A673 (cell line): Measurements from ENCODE around the gene GPR31. TPM values are rescaled to one million over a fixed set of nuclear protein-coding genes. Genes with fewer than 3 reads are reported as not detected.

ENCODE experiments used
- BruUV-seq: library from RNA; stranded (reverse); fragments of 400-500 nt; replicated peaks from 2 replicates; lab custom pipeline; 2021; lab: Mats Ljungman, UMichigan
- CTCF ChIA-PET: fragments of 300-600 bp; sonication (Branson Sonifier 250); formaldehyde crosslinking; loops from one replicate; lab custom pipeline; 2022; ENCODE audit warnings: antibody characterized with exemption; lab: Charles Lee
- POLR2A ChIA-PET: fragments of 300-600 bp; sonication (Branson Sonifier 250); formaldehyde crosslinking; loops from one replicate; lab custom pipeline; 2022; ENCODE audit warnings: antibody characterized with exemption; ENCODE audit not compliant: low non-redundant PET; lab: Charles Lee
- DNase-seq: peaks from one replicate; pipeline ENCODE4 v3.0.0-alpha.2; 2015; ENCODE audit warnings: low spot score
- H3K27ac ChIP-seq: fragments of 200-600 bp; sonication (generic); 2 replicates; pipeline ENCODE4 v1.5.1; 2016; ENCODE audit warnings: mixed run types, low read depth, mild to moderate bottlenecking, mixed read lengths, antibody characterized with exemption, low read length; ENCODE audit not compliant: poor library complexity, severe bottlenecking
- H3K27me3 ChIP-seq: fragments of 200-600 bp; sonication (generic); replicated peaks from 2 replicates; pipeline ENCODE4 v1.6.1; 2017; ENCODE audit warnings: mixed run types, low read depth, mild to moderate bottlenecking, mixed read lengths, antibody characterized with exemption, low read length; ENCODE audit not compliant: insufficient read depth, poor library complexity
- H3K36me3 ChIP-seq: fragments of 200-600 bp; sonication (generic); 2 replicates; pipeline ENCODE4 v1.6.1; 2016; ENCODE audit warnings: mixed run types, mild to moderate bottlenecking, mixed read lengths, antibody characterized with exemption, low read length; ENCODE audit not compliant: insufficient read depth, poor library complexity, severe bottlenecking
- H3K4me1 ChIP-seq: fragments of 200-600 bp; sonication (generic); 2 replicates; pipeline ENCODE4 v1.6.1; 2017; ENCODE audit warnings: mixed run types, mild to moderate bottlenecking, mixed read lengths, antibody characterized with exemption, low read length; ENCODE audit not compliant: insufficient read depth, poor library complexity, severe bottlenecking
- H3K4me3 ChIP-seq: fragments of 200-600 bp; sonication (generic); 2 replicates; pipeline ENCODE4 v1.5.1; 2016; ENCODE audit warnings: low read depth, mixed run types, mild to moderate bottlenecking, mixed read lengths, low read length; ENCODE audit not compliant: poor library complexity, severe bottlenecking
- H3K9me3 ChIP-seq: fragments of 200-600 bp; sonication (generic); 2 replicates; pipeline ENCODE4 v1.6.1; 2016; ENCODE audit warnings: mixed run types, low read depth, mild to moderate bottlenecking, mixed read lengths, antibody characterized with exemption, low read length; ENCODE audit not compliant: poor library complexity, severe bottlenecking
- CTCF ChIP-seq: fragments of 300-800, 200-600 bp; sonication (generic); conservative IDR thresholded peaks from 2 replicates; pipeline ENCODE4 v1.5.1; 2017; ENCODE audit warnings: low read depth, mild to moderate bottlenecking, antibody characterized with exemption, low read length, moderate library complexity, mixed read lengths
- EZH2 ChIP-seq: fragments of 200-600 bp; sonication (generic); IDR thresholded peaks from 2 replicates; pipeline ENCODE4 v1.6.1; 2017; ENCODE audit warnings: borderline replicate concordance, low read depth, mild to moderate bottlenecking, mixed read lengths, antibody characterized with exemption, low read length; ENCODE audit not compliant: poor library complexity, severe bottlenecking
- intact Hi-C: fragments of 100-400 bp; cut with micrococcal nuclease; formaldehyde crosslinking; loops from one replicate; pipeline ENCODE4 v1.10.0; 2022; ENCODE audit not compliant: unreplicated experiment
- total RNA-seq: library from RNA; stranded (reverse); gene quantifications from 2 replicates; pipeline ENCODE4 v1.2.3, GENCODE V29; 2021

The GPR31 gene
- total RNA-seq, 1 experiment from 2014 or later = not detected

GRCh38 chr6:167134448-167135328 lies 23.1 kb downstream of the GPR31 start:
- BruUV-seq = no TSS peak
- H3K27ac ChIP-seq = no peak overlapping the region
- intact Hi-C loops = no loop called here
- ChIA-PET CTCF (no interaction called here), POLR2A (no interaction called here)
- TF ChIP-seq CTCF (no peak), EZH2 (no peak)
- H3K4me1 ChIP-seq = no peaks in the 10 kb centered on the region
- H3K27me3 ChIP-seq = no peaks in the 10 kb centered on the region
- no peak overlapping the region for H3K4me3 ChIP-seq
- DNase-seq = no peak
- no peaks in the 10 kb centered on the region for H3K9me3 ChIP-seq
- H3K36me3 ChIP-seq = no peaks in the 10 kb centered on the region

GRCh38 chr6:167130712-167131684 lies 26.8 kb downstream of the GPR31 start:
- TF ChIP-seq CTCF (no peak), EZH2 (no peak)
- CTCF ChIA-PET = no interaction called here
- Histone ChIP-seq H3K27me3 (no peaks in the 10 kb centered on the region), H3K9me3 (no peaks in the 10 kb centered on the region), H3K27ac (no peak overlapping the region), H3K4me1 (no peaks in the 10 kb centered on the region), H3K36me3 (no peaks in the 10 kb centered on the region), H3K4me3 (no peak overlapping the region)
- no peak for DNase-seq
- intact Hi-C loops = no loop called here
- no TSS peak for BruUV-seq
- POLR2A ChIA-PET = no interaction called here

- CTCF ChIA-PET = interaction anchor here (0.6 kb wide), 1 partner anchor 146 kb away, joined by 5 read pairs; no protein-coding TSS in a partner anchor
Measured at GRCh38 chr6:167130008-167130677, 27.6 kb downstream of the GPR31 start.

More at GRCh38 chr6:167130008-167130677, 27.6 kb downstream of the GPR31 start:
- no TSS peak for BruUV-seq
- TF ChIP-seq EZH2 = no peak
- no peaks in the 10 kb centered on the region for H3K9me3 ChIP-seq
- POLR2A ChIA-PET = no interaction called here
- H3K36me3 ChIP-seq = no peaks in the 10 kb centered on the region
- intact Hi-C loops = no loop called here
- H3K27me3 ChIP-seq = no peaks in the 10 kb centered on the region
- H3K27ac ChIP-seq = no peak overlapping the region
- DNase-seq = no peak
- no peak overlapping the region for H3K4me3 ChIP-seq
- H3K4me1 ChIP-seq = no peaks in the 10 kb centered on the region
